D721Med (cell line): ENCODE measurements around the gene ZIC1.

ENCODE experiments used
- DNase-seq: peaks from one replicate; pipeline ENCODE4 v3.0.0; 2011; ENCODE audit warnings: low spot score; ENCODE audit not compliant: insufficient read length
- FAIRE-seq: peaks from 2 replicates; lab custom pipeline; 2011; peaks lifted over from hg19 to GRCh38; lab: Jason Lieb, UNC
- CTCF ChIP-seq: IDR thresholded peaks from 2 replicates; pipeline ENCODE4 v1.5.1; 2012; ENCODE audit warnings: mild to moderate bottlenecking, control low read depth; ENCODE audit not compliant: insufficient read depth; ENCODE audit errors: missing control alignments

Gene ZIC1

GRCh38 chr3:147411238-147411814 lies 2.2 kb downstream of the ZIC1 start:
- DNase-seq (no peak), FAIRE-seq (no peak)
- TF ChIP-seq CTCF = no peak

GRCh38 chr3:147411815-147412241 lies 2.7 kb downstream of the ZIC1 start:
- DNase-seq (no peak), FAIRE-seq (no peak)
- TF ChIP-seq CTCF = no peak

GRCh38 chr3:147412261-147412916 lies 3.2 kb downstream of the ZIC1 start:
- TF ChIP-seq CTCF = no peak
- no peak for DNase-seq
- no peak for FAIRE-seq

GRCh38 chr3:147412917-147413685 lies 3.9 kb downstream of the ZIC1 start:
- FAIRE-seq = no peak
- TF ChIP-seq CTCF = no peak

GRCh38 chr3:147413686-147414389 lies 4.7 kb downstream of the ZIC1 start:
- TF ChIP-seq CTCF = no peak
- DNase-seq (no peak), FAIRE-seq (no peak)

More at GRCh38 chr3:147412917-147413685, 3.9 kb downstream of the ZIC1 start:
- DNase-seq = no peak

- DNase-seq (no peak), FAIRE-seq (no peak)
- no peak for TF ChIP-seq CTCF
Observed at GRCh38 chr3:147414390-147415138, 5.4 kb downstream of the ZIC1 start.
